Activated T-cell treated with anti-CD3 and anti-CD28 coated beads, Interleukin-2, amount 50 U/mL, for 72 hours (primary cell): ENCODE measurements around the gene RCBTB2. TPM values are rescaled to one million over a fixed set of nuclear protein-coding genes. Genes with fewer than 3 reads are reported as not detected.

Source experiments
- ATAC-seq, 2 donors: fragments of 150-1000 bp; cut with Tn5 transposase; replicated peaks in 1 of 2; 2 replicates each; pipeline ENCODE4 v1.10.0; 2021; ENCODE audit warnings: moderate library complexity in 2 of 2, mild to moderate bottlenecking in 1 of 2
- DNase-seq, 2 donors: peaks; one replicate each; pipeline ENCODE4 v3.0.0; 2021 to 2022; ENCODE audit warnings: mixed read lengths in 1 of 2
- H3K27ac Mint-ChIP-seq: one replicate; pipeline ENCODE4 v1.8.0; 2022; ENCODE audit warnings: mild to moderate bottlenecking, moderate library complexity, mixed read lengths
- H3K27me3 Mint-ChIP-seq: one replicate; pipeline ENCODE4 v1.8.0; 2022; ENCODE audit warnings: low read depth, mixed read lengths
- H3K36me3 Mint-ChIP-seq, 2 donors: one replicate each; pipeline ENCODE4 v1.8.0; 2022; ENCODE audit warnings: mixed read lengths in 2 of 2, mild to moderate bottlenecking in 1 of 2; ENCODE audit not compliant: insufficient read depth in 2 of 2
- H3K4me1 Mint-ChIP-seq: one replicate; pipeline ENCODE4 v1.8.0; 2022; ENCODE audit warnings: low read depth, mixed read lengths
- H3K4me3 Mint-ChIP-seq, 2 donors: one replicate each; pipeline ENCODE4 v1.8.0; 2022; ENCODE audit warnings: mild to moderate bottlenecking in 2 of 2, mixed read lengths in 2 of 2, moderate library complexity in 2 of 2
- H3K9me3 Mint-ChIP-seq, 2 donors: one replicate each; pipeline ENCODE4 v1.8.0; 2022; ENCODE audit warnings: mixed read lengths in 2 of 2
- total RNA-seq, 2 donors: library from RNA; stranded (reverse); gene quantifications; one replicate each; pipeline ENCODE4 v1.2.3, GENCODE V29; 2022

Gene RCBTB2
- total RNA-seq, 2 donors from 2014 or later = 2.6 to 2.7 TPM

DNA sequence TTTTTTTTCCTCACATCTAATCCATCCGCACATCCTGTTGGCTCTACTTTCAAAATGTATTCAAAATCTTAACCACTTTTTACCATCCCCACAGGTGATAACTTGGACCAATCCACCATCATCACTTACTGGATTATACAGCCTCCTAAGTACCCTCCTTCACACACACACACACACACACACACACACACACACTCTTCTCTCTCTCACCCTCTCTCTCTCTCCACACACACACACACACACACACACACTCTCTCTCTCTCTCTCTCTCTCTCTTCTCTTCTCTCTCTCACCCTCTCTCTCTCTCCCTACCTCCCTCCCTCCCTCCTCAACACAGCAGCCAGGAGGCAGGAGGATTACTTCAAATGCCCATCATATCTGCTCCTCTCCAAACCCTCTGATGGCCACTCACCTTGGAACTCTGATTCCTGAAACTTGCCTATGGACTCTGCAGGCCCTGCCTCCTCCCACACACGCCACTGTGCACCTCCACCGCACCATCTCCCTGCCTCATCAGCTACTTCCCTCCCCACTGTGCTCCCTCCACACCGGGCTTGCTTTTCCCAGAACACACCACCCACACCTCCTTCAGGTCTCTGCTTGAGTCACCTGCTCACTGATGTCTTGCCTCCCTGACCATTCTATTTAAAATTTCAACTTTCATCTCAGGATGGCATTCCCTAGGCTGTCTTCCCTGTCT is 39.7 kb downstream of the RCBTB2 start:
- peak; percentile 9 to 36 for ATAC-seq
- H3K27ac Mint-ChIP-seq = no peak overlapping the region
- H3K4me3 Mint-ChIP-seq = no peak overlapping the region
- no peaks in the 10 kb centered on the region for H3K27me3 Mint-ChIP-seq
- peaks cover 0 to under 1% of the 10 kb centered on the region in 2 donors for H3K9me3 Mint-ChIP-seq
- DNase-seq = no peak
- H3K36me3 Mint-ChIP-seq = no peaks in the 10 kb centered on the region
- peaks cover 19% of the 10 kb centered on the region for H3K4me1 Mint-ChIP-seq

DNA sequence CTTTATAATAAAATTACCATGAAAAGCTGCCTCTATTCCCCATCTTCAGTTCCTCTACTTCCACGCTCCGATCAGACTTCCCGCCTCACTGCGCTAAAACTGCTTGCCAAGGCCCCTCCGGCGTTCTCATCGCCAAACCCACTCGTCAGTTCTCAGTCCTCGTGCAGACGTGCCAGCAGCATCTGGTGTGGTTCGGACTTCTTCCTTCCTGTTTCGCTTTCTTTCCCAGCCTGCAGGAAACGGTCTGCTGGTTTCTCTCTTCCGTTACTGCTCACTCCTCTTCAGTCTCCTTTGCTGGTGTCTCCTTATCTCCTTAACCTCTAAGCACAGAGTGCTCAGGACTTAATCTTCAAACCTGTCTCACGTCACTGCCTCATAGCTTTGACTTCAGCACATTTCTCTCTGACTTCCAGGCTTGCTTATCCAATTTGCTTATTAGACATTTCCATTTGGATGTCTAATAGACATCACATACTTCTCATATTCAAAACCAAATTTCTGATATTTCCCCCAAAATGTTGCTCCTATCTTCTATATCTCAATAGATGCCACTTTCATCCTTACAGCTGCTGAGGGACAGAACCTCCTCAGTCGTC is 40.3 kb downstream of the RCBTB2 start:
- Mint-ChIP-seq H3K4me1 (peaks cover 19% of the 10 kb centered on the region), H3K9me3 (peaks cover 0 to 1% of the 10 kb centered on the region in 2 donors), H3K27me3 (no peaks in the 10 kb centered on the region), H3K36me3 (no peaks in the 10 kb centered on the region), H3K4me3 (no peak overlapping the region), H3K27ac (no peak overlapping the region)
- DNase-seq = peak; percentile 61 to 70
- ATAC-seq = peak; percentile 83 to 85

DNA sequence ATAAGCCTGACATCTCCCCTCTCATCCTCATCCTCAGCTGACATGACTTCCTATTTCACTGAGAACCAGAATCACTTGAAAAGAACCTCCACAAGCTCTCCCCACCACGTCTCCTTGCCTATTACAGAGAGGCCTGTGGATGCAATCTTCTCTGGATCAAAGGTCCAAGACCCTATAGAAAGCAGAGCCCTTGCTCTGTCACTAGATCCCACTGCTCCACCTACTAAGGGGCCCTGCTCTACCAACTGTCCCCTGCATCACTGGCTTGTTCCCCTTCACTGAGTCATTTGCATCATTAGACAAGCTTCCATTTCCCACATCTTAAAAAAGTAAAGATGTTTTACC is 40.8 kb downstream of the RCBTB2 start:
- DNase-seq = no peak
- Mint-ChIP-seq H3K27me3 (no peaks in the 10 kb centered on the region), H3K4me3 (no peak overlapping the region), H3K36me3 (no peaks in the 10 kb centered on the region), H3K4me1 (peaks cover 22% of the 10 kb centered on the region), H3K9me3 (peaks cover 0 to 1% of the 10 kb centered on the region in 2 donors), H3K27ac (no peak overlapping the region)
- ATAC-seq = peak; percentile 46 to 52

DNA sequence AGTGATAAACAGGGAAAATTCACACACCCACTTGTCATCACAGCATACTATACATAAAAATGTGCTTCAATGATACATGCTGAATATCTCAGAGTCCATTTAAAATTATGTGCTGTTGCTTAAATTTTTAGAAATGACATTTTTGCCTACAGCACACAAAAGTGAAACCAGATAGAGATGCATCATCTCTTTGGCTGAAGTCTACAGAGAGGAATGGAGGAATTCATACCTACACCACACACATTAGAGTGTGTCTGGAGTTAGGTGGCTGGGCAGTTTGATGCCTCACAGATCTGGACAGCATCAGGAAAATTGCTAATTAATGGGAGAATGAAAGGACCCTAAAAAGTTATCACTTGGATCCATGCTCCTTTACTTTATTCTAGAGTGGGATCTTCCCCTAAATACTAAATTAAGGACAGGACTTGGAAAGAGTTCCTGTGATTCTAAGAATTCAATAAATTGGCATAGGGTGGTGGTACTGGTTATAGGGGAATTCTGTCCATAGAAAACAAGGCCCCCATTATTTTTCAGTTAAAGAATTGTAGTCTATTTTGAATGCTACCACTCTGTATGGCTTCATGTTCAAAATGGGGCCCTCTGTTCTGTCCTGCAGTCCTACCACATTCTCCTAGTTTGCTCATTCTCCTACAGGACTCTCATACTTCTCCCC is 41.3 kb downstream of the RCBTB2 start:
- no peak overlapping the region for H3K4me3 Mint-ChIP-seq
- peaks cover 17% of the 10 kb centered on the region for H3K4me1 Mint-ChIP-seq

DNA sequence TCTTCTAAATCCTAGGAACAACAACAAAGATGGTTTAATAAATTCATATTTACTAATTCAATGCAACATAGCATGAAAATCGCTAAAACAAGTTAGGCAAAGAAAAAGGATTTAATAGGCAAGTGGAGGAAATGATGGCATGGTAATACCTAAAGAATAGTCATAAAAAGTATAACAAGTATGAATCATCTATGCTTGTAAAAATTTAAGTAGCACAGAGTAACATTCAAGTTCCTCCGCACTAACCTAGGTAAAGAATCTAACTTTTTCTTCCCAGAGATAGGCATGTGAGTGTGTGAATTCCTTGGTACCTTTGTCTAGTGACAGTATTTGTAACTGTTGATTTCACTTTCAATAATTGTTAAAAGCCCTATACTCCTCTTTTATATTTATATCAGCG is 42.6 kb downstream of the RCBTB2 start:
- peaks cover 0 to 1% of the 10 kb centered on the region in 2 donors for H3K9me3 Mint-ChIP-seq
- H3K27ac Mint-ChIP-seq = peak overlapping the region; percentile 13
- no peaks in the 10 kb centered on the region for H3K36me3 Mint-ChIP-seq
- peak overlapping the region in 1 of 2 donors; percentile 67 for H3K4me3 Mint-ChIP-seq
- H3K4me1 Mint-ChIP-seq = peaks cover 12% of the 10 kb centered on the region
- no peaks in the 10 kb centered on the region for H3K27me3 Mint-ChIP-seq
- ATAC-seq (no peak), DNase-seq (no peak)

More for the DNA sequence above, 41.3 kb downstream of the RCBTB2 start:
- Mint-ChIP-seq H3K36me3 (no peaks in the 10 kb centered on the region), H3K27me3 (no peaks in the 10 kb centered on the region), H3K27ac (peak overlapping the region; percentile 79), H3K9me3 (peaks cover 0 to 1% of the 10 kb centered on the region in 2 donors)
- ATAC-seq (peak; percentile 26 to 48), DNase-seq (no peak)

DNA sequence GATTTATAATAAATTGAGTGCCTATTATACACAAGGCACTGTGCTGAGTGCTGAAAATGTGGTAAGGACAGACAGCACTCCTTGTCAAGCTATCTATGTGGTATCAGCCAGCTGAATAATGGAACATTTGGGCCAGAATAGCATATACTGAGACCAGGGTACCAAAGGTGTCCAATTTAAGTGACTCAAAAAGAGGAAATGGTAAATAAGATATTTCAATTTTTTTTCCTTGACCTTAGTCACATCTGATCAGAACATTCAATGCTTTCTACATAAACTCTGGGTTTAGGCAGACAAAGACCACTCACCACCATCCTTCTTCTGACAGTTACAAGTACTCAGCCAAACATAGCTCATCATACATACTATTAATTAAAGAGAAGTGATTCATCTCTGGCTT is 43.2 kb downstream of the RCBTB2 start:
- peaks cover 0 to 1% of the 10 kb centered on the region in 2 donors for H3K9me3 Mint-ChIP-seq
- no peaks in the 10 kb centered on the region for H3K36me3 Mint-ChIP-seq
- peak overlapping the region in 1 of 2 donors; percentile 67 for H3K4me3 Mint-ChIP-seq
- H3K4me1 Mint-ChIP-seq = peaks cover 12% of the 10 kb centered on the region
- DNase-seq (no peak), ATAC-seq (no peak)
- no peaks in the 10 kb centered on the region for H3K27me3 Mint-ChIP-seq
- H3K27ac Mint-ChIP-seq = peak overlapping the region; percentile 52

DNA sequence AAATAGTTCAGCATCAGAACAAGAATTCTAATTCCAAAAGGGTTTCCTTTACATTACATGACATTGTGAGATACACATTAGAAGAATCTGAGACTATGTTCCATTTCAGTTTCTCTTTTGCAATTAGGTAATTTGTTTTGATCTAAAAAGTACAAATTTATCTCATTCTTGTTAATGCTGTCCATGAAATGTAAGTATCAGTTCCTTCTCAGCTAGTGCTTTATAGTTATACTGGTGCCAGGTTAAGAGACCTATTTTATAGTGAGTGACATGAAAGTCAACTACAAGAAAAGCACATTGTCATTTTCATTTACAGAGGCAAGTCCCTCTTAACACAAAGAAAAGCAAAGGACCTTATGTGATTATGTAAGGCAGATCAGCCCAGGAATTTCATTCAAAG is 43.9 kb downstream of the RCBTB2 start:
- H3K36me3 Mint-ChIP-seq = no peaks in the 10 kb centered on the region
- H3K4me3 Mint-ChIP-seq = peak overlapping the region in 1 of 2 donors; percentile 75
- no peaks in the 10 kb centered on the region for H3K27me3 Mint-ChIP-seq
- H3K4me1 Mint-ChIP-seq = peaks cover 12% of the 10 kb centered on the region
- peak overlapping the region; percentile 81 for H3K27ac Mint-ChIP-seq
- DNase-seq (no peak), ATAC-seq (no peak)
- peaks cover 0 to 1% of the 10 kb centered on the region in 2 donors for H3K9me3 Mint-ChIP-seq

DNA sequence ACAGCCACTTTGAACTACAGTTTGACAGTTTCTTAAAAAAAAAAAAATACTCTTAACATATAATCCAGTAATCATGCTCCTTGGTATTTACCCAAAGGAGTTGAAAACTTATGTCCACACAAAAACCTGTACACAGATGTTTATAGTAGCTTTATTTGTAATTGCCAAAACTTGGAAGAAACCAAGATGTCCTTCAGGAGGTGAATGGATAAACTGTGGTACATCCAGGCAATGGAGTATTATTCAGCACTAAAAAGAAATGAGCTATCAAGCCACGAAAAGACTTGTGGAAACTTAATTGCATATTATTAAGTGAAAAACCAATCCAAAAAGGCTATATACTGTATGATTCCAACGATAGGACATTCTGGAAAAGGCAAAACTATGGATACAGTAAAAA is 44.9 kb downstream of the RCBTB2 start:
- DNase-seq (no peak), ATAC-seq (no peak)
- no peak overlapping the region for H3K27ac Mint-ChIP-seq
- H3K36me3 Mint-ChIP-seq = no peaks in the 10 kb centered on the region
- H3K9me3 Mint-ChIP-seq = peaks cover 0 to 1% of the 10 kb centered on the region in 2 donors
- peak overlapping the region in 1 of 2 donors; percentile 24 for H3K4me3 Mint-ChIP-seq
- no peaks in the 10 kb centered on the region for H3K27me3 Mint-ChIP-seq
- peaks cover 12% of the 10 kb centered on the region for H3K4me1 Mint-ChIP-seq

DNA sequence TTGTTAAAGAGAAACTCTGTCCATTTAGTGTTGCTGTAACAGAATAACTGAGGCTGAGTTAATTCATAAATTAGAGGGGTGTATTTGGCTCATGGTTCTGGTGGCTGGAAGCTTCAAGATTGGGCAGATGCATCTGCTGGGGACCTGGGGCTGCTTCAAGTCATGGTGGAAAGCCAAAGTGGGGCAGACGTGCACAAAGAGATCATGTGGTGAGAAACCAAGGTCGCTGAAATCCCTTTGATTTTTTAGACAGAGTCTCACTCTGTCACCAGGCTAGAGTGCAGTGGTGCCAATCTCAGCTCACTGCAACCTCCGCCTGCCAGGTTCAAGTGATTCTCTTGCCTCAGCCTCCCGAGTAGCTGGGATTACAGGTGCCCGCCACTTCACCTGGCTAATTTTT is 46.0 kb downstream of the RCBTB2 start:
- Mint-ChIP-seq H3K9me3 (peaks cover 0 to 1% of the 10 kb centered on the region in 2 donors), H3K4me1 (peaks cover 12% of the 10 kb centered on the region), H3K36me3 (peaks cover 0 to 3% of the 10 kb centered on the region in 2 donors), H3K27ac (peak overlapping the region; percentile 43), H3K4me3 (no peak overlapping the region), H3K27me3 (no peaks in the 10 kb centered on the region)
- no peak for ATAC-seq
- no peak for DNase-seq

DNA sequence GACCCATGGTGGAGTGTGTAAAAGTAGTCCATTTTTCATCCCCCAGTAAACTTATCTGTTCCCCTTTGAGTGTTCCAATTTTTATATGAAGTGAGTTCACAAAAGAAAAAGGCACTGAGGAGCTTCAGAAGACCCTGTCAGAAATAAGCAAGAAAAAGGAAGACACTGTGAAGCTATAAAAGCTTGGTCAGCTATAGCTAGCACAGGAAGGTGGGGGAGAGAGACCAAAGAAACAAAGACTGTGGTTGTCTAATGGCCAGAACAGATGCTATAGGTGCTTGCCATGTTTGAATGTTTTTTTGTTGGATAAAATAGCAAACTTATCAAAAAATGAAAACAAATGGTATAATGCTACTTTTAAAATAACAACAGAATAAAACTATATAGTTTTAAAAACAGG is 46.5 kb downstream of the RCBTB2 start:
- no peak overlapping the region for H3K4me3 Mint-ChIP-seq
- H3K27me3 Mint-ChIP-seq = no peaks in the 10 kb centered on the region
- peaks cover 12% of the 10 kb centered on the region for H3K4me1 Mint-ChIP-seq
- peaks cover 0 to 1% of the 10 kb centered on the region in 2 donors for H3K9me3 Mint-ChIP-seq
- DNase-seq (no peak), ATAC-seq (no peak)
- peaks cover 0 to 3% of the 10 kb centered on the region in 2 donors for H3K36me3 Mint-ChIP-seq
- H3K27ac Mint-ChIP-seq = peak overlapping the region; percentile 43

DNA sequence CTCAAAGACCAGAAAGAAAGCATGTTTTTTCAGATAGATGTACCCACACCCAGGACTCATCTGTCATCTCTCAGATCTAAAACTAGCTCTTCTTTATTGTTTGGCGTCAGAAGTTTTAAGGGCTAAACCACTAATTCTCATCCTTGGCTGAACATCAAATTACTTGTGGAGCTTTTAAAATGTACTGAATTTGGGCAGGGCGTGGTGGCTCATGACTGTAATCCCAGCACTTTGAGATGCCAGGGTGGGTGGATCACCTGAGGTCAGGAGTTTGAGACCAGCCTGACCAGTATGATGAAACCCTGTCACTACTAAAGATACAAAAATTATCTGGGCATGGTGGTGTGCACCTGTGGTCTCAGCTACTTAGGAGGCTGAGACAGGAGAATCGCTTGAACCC is 47.4 kb downstream of the RCBTB2 start:
- ATAC-seq (no peak), DNase-seq (no peak)
- Mint-ChIP-seq H3K27me3 (no peaks in the 10 kb centered on the region), H3K4me3 (no peak overlapping the region), H3K27ac (peak overlapping the region; percentile 15), H3K4me1 (peaks cover 12% of the 10 kb centered on the region), H3K9me3 (peaks cover 0 to 1% of the 10 kb centered on the region in 2 donors), H3K36me3 (peaks cover 0 to 3% of the 10 kb centered on the region in 2 donors)

DNA sequence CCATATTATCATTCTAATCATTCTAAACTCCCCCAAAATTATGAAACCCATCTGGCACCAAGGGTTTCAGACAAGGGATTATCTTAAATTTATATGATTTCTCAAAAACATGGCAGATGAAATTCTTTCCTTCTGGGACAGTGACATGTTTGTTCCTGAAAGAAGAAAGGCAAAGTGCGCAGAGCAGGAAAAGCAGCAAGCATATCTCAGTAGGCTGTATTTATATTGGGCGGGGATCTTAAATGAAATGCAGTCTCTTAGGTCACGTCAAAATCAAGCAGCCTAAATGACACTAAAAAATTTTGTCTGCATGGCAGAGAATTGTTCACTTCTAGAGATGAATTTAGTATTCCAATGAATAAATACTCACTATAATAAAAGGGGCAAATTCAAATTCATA is 49.3 kb downstream of the RCBTB2 start:
- ATAC-seq = no peak
- peaks cover 0 to 5% of the 10 kb centered on the region in 2 donors for H3K36me3 Mint-ChIP-seq
- no peaks in the 10 kb centered on the region for H3K27me3 Mint-ChIP-seq

DNA sequence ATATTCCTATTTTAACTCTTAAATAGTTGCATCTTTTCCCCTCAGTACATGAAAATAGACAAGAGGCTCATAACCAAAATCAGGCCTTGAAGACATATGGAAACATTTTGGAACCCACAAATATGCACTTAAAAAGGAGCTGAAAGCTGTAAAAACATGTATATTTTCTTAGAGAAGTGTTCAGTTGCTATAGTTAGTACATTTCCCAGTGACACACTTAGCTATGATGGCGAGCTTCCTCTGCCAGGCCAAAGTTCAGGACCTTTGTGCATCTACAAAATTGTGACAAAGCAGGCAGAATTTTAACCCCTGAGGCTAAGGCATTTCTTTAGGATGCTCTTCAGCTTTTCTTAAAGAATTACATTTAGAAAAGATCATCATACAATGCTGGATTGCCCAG is 54.5 kb downstream of the RCBTB2 start:
- no peak for ATAC-seq
- Mint-ChIP-seq H3K36me3 (peaks cover 6 to 9% of the 10 kb centered on the region in 2 donors), H3K4me1 (no peaks in the 10 kb centered on the region), H3K27me3 (no peaks in the 10 kb centered on the region), H3K27ac (no peak overlapping the region), H3K4me3 (no peak overlapping the region), H3K9me3 (no peaks in the 10 kb centered on the region)
- DNase-seq = no peak

More for the DNA sequence above, 49.3 kb downstream of the RCBTB2 start:
- Mint-ChIP-seq H3K27ac (no peak overlapping the region), H3K4me3 (no peak overlapping the region), H3K4me1 (peaks cover 5% of the 10 kb centered on the region), H3K9me3 (peaks cover 0 to 1% of the 10 kb centered on the region in 2 donors)
- no peak for DNase-seq
